GM18907 (cell line): ENCODE results near the gene CRIP2.
A peak's percentile ranks its signal among the peaks of the same experiment; 100 is the strongest.

Experiments
- ATAC-seq: cut with Tn5 transposase; IDR thresholded peaks from one replicate; pipeline ENCODE4 v1.9.1; 2021; ENCODE audit warnings: mild to moderate bottlenecking, moderate library complexity; ENCODE audit not compliant: unreplicated experiment

The CRIP2 gene

DNA sequence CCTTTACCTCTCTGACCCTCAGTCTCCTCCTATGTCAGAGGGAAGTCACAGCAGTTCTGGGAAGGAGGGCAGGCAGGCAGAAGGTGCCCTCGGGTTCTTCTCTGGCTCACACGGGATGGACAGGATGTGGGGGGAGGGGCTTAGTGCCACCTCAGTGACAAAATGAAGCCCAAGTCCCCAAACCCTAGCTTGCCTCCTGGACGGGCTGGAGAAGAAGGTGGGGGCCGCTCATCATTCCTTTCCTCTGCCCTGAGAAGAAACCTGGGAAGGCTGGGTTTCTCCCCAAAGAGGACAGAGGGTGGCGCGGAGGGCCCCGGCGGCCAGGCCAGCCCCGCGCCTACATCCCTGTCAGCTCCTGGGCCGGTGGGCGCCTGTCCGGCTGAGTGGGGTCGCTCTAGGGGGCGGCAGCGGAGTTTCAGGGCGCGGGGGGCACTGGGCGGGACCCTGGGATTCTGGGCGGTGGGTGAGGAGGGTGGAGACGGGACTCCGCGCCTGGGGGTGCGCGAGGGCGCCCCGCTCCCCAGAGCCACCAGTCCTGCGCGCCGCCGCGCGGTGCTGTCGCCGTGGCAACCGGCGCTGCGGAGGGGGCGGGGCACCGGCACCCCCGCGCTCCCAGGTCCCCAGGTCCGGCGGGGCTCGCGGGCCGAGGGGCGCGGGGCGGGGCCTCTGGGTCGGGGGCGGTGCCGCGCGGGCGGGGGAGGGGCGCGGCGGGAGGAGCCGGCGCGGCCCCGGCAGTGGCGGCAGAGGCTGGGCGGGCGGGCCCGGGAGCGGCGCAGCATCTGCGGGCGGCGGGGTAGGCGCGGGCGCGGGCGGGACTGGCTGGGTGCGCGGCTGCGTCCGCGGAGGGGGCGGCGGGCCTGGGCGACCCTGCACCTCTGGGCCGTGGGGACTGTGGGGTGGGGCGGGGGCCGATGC is 51.5 kb downstream of the CRIP2 start, which contains the start of gene TMEM121:
TSS of gene TMEM121 (plus strand) at position 723 of the 915 bp plus-strand sequence. CDS start 2,252 bp downstream, outside the sequence.
- no peak for ATAC-seq

DNA sequence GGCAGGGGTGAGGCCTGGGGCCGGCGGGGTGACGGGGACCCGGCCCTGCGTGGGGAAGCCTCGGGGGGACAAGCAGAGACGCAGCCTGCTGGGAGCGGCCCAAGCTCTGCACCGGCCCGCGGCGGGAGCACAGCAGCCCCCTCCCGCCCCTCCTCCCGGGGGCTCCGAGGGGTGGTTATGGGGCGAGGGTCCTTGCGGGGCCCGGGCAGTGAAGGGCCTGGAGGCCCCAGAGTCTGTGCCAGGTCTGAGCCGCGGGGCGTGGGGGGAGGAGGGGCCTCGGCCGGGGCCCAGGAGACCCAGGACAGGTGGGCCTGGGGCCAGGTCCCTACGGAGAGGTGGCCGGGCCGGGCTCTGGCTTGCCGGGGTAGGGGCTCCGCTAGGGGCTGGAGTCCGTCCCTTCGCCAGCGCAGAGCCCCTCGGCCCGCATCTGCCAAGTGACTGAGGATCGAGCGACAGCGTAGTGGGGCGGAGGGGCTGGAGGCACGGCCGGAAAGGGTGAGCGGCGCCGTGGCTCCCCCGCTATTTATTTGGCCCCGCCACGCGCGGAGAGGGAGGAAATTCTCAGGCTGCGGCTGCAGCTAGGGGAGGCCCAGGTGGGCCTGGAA is 52.3 kb downstream of the CRIP2 start:
- ATAC-seq = no peak

DNA sequence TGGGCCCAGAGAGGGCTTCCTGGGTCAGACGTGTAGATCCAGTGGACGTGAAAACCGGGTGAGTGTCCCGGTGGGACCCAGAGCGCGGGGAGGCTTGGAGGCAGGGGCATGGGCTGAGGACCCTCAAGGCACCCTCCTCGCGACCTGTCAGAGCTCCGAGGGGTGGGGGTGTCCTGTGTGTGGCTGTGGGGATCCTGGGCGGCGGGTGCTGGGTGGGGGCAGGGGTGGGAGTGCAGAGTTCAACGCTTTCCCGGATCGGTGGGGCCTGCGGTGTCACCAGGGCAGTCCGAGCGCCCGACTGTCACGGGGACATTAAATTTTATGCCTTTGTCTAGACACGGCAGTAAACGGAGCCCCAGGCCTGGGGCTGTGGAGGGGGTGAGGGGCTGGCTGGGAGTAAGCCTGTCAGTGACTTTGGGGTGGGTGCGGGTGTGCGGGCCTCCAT is 52.8 kb downstream of the CRIP2 start:
- ATAC-seq = no peak

DNA sequence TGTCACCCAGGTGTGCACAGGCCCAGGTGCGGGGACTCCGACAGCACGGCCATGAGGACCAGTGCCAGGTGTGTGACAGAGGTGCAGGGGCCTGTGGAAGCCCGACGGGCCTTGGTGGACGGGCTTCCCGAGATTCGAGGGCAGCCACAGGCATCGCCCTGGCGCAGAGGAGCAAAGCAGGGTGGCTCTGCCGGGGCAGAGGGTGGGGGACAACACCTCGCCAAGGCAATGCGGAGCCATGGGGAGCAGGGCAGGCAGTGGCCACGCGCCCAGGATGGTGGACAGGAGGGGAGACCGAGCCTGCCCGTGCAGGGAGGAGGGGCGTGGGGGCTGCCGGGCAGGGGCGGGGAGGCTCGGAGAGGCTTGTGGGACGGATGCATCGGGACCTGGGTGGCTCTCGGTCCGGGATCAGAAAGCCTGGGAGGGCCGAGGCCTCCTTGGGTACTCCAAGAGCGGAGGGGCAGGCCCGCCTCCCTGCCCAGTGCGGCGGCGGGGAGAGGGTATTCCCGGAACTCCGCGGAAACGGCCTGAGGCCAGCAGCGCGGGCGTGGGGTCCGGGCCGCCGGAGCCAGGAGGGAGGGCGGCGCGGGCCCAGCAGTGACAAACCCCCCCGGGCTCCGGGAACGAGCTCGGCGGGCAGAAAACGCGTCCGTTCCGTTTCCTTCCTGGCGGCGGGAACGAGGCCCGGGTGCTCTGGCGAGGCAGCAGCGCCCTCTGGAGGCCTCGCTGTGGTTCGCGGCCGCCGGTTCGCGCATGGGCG is 53.4 kb downstream of the CRIP2 start:
- peak; percentile 47 for ATAC-seq

DNA sequence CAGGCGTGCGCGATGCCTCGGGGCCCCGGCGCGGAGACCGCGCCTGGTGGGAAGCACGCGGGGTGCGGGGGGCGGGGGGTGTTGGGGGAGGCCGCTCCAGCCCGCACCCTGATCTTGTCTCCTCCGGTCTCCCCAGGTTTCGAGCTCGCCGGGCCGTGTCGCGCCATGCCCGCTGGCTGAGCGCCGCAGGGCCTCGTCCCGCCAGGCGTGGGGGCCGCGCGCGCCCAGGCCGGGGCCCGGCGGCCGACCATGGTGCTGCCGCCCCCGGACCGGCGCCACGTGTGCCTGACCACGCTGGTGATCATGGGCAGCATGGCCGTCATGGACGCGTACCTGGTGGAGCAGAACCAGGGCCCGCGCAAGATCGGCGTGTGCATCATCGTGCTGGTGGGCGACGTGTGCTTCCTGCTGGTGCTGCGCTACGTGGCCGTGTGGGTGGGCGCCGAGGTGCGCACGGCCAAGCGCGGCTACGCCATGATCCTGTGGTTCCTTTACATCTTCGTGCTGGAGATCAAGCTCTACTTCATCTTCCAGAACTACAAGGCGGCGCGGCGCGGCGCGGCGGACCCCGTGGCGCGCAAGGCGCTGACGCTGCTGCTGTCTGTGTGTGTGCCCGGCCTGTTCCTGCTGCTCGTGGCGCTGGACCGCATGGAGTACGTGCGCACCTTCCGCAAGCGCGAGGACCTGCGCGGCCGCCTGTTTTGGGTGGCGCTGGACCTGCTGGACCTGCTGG is 54.1 kb downstream of the CRIP2 start:
- no peak for ATAC-seq

DNA sequence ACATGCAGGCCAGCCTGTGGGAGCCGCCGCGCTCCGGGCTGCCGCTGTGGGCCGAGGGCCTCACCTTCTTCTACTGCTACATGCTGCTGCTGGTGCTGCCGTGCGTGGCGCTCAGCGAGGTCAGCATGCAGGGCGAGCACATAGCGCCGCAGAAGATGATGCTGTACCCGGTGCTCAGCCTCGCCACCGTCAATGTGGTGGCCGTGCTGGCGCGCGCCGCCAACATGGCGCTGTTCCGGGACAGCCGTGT is 54.6 kb downstream of the CRIP2 start:
- ATAC-seq = no peak
